IMR-90 (cell line): ENCODE measurements around the gene LRRC7. TPM values are rescaled to one million over a fixed set of nuclear protein-coding genes. Genes with fewer than 3 reads are reported as not detected.
A peak's percentile ranks its signal among the peaks of the same experiment; 100 is the strongest.

Experiments
- ATAC-seq: fragments of 200-7000 bp; cut with Tn5 transposase; 2 replicates; pipeline ENCODE4 v1.9.1; 2020; ENCODE audit warnings: low read depth, mild to moderate bottlenecking, moderate library complexity
- BruUV-seq: library from RNA; stranded (reverse); fragments of 400-500 nt; replicated peaks from 2 replicates; lab custom pipeline; 2021; lab: Mats Ljungman, UMichigan
- CTCF ChIA-PET: fragments of 300-600 bp; formaldehyde crosslinking; extraction: SDS; loops from one replicate; lab custom pipeline; 2021; ENCODE audit warnings: antibody characterized with exemption; lab: Yijun Ruan, JAX
- POLR2A ChIA-PET: fragments of 300-600 bp; sonication (Branson Sonifier 250); formaldehyde crosslinking; loops from one replicate; lab custom pipeline; 2022; ENCODE audit warnings: antibody characterized with exemption; ENCODE audit not compliant: unreplicated experiment; lab: Charles Lee
- DNase-seq: peaks from one replicate; pipeline ENCODE4 v3.0.0; 2013
- H2AFZ ChIP-seq: replicated peaks from 2 replicates; pipeline ENCODE3; 2013; ENCODE audit warnings: low read length, mild to moderate bottlenecking; ENCODE audit not compliant: poor library complexity
- H2AK5ac ChIP-seq: 2 replicates; pipeline ENCODE4 v1.6.1; 2013; ENCODE audit warnings: low read depth, low read length, inconsistent platforms
- H2AK9ac ChIP-seq: replicated peaks from 2 replicates; pipeline ENCODE3; 2013; ENCODE audit warnings: mild to moderate bottlenecking, low read depth, low read length, moderate library complexity; ENCODE audit not compliant: poor library complexity
- H2BK120ac ChIP-seq: 2 replicates; pipeline ENCODE4 v1.6.1; 2013; ENCODE audit warnings: low read depth, low read length, inconsistent platforms
- H2BK15ac ChIP-seq: 3 replicates; pipeline ENCODE4 v1.6.1; 2013; ENCODE audit warnings: low read depth, low read length, inconsistent platforms
- H2BK20ac ChIP-seq: 2 replicates; pipeline ENCODE4 v1.6.1; 2013; ENCODE audit warnings: low read depth, mild to moderate bottlenecking, inconsistent platforms, low read length, moderate library complexity
- H2BK5ac ChIP-seq: 2 replicates; pipeline ENCODE4 v1.6.1; 2013; ENCODE audit warnings: mild to moderate bottlenecking, low read depth, low read length, inconsistent platforms; ENCODE audit not compliant: poor library complexity, severe bottlenecking
- H3K14ac ChIP-seq: replicated peaks from 2 replicates; pipeline ENCODE4 v1.6.1; 2013; ENCODE audit warnings: low read depth, low read length, inconsistent platforms
- H3K18ac ChIP-seq: 2 replicates; pipeline ENCODE4 v1.6.1; 2013; ENCODE audit warnings: low read depth, low read length, control low read depth
- H3K23ac ChIP-seq: 2 replicates; pipeline ENCODE4 v1.6.1; 2013; ENCODE audit warnings: low read depth, low read length, inconsistent platforms
- H3K27ac ChIP-seq: 2 replicates; pipeline ENCODE4 v1.5.1; 2013; ENCODE audit warnings: mild to moderate bottlenecking, control low read depth, low read length; ENCODE audit not compliant: insufficient read depth
- H3K27me3 ChIP-seq: 2 replicates; pipeline ENCODE4 v1.6.1; 2013; ENCODE audit warnings: low read length; ENCODE audit not compliant: control insufficient read depth, insufficient read depth
- H3K36me3 ChIP-seq: 2 replicates; pipeline ENCODE4 v1.6.1; 2013; ENCODE audit warnings: low read length, mixed read lengths; ENCODE audit not compliant: control insufficient read depth, insufficient read depth
- H3K4ac ChIP-seq: 2 replicates; pipeline ENCODE4 v1.6.1; 2013; ENCODE audit warnings: low read depth, low read length, inconsistent platforms
- H3K4me1 ChIP-seq: 2 replicates; pipeline ENCODE4 v1.6.1; 2013; ENCODE audit warnings: low read length, mixed read lengths; ENCODE audit not compliant: control insufficient read depth, insufficient read depth
- H3K4me2 ChIP-seq: 2 replicates; pipeline ENCODE4 v1.6.1; 2013; ENCODE audit warnings: low read depth, mild to moderate bottlenecking, control low read depth, low read length, moderate library complexity
- H3K4me3 ChIP-seq: 2 replicates; pipeline ENCODE4 v1.5.1; 2013; ENCODE audit warnings: low read depth, mild to moderate bottlenecking, control low read depth, low read length, moderate library complexity; ENCODE audit not compliant: insufficient read depth
- H3K56ac ChIP-seq: 2 replicates; pipeline ENCODE4 v1.6.1; 2013; ENCODE audit warnings: low read length, inconsistent platforms; ENCODE audit not compliant: insufficient read depth; ENCODE audit errors: extremely low read depth
- H3K79me1 ChIP-seq, 2 experiments: 2 replicates each; pipeline ENCODE4 v1.6.1; 2013; ENCODE audit warnings: low read length in 2 of 2, inconsistent platforms in 1 of 2, low read depth in 1 of 2
- H3K9ac ChIP-seq: 2 replicates; pipeline ENCODE4 v1.6.1; 2013; ENCODE audit warnings: low read depth, low read length, control low read depth
- H3K9me1 ChIP-seq: 2 replicates; pipeline ENCODE4 v1.6.1; 2013; ENCODE audit warnings: low read length, inconsistent platforms; ENCODE audit not compliant: insufficient read depth
- H3K9me3 ChIP-seq: 2 replicates; pipeline ENCODE4 v1.6.1; 2013; ENCODE audit warnings: low read length; ENCODE audit not compliant: control insufficient read depth, insufficient read depth
- H4K20me1 ChIP-seq: 2 replicates; pipeline ENCODE4 v1.6.1; 2013; ENCODE audit warnings: low read length, inconsistent platforms; ENCODE audit not compliant: insufficient read depth
- H4K5ac ChIP-seq: 2 replicates; pipeline ENCODE4 v1.6.1; 2013; ENCODE audit warnings: mild to moderate bottlenecking, low read depth, low read length, control low read depth
- H4K8ac ChIP-seq, 2 experiments: 2 replicates each; pipeline ENCODE4 v1.6.1; 2013; ENCODE audit warnings: low read depth in 2 of 2, low read length in 2 of 2, control low read depth in 1 of 2, inconsistent platforms in 1 of 2
- H4K91ac ChIP-seq: 2 replicates; pipeline ENCODE4 v1.6.1; 2013; ENCODE audit warnings: low read depth, low read length, inconsistent platforms; ENCODE audit not compliant: insufficient read depth
- CEBPB ChIP-seq: IDR thresholded peaks from 2 replicates; pipeline ENCODE4 v1.6.1; 2012; ENCODE audit warnings: low read depth, low read length, improper control_type of control experiment
- RFX5 ChIP-seq: IDR thresholded peaks from 2 replicates; pipeline ENCODE4 v1.8.0; 2012; ENCODE audit warnings: low read depth, mild to moderate bottlenecking, low read length, moderate library complexity
- WGBS, 2 experiments: methylation state at CpG; one replicate each; pipeline versions ENCODE4 v1.1.5 to v1.1.7; 2013; ENCODE audit warnings: missing lambda C conversion rate in 2 of 2; ENCODE audit not compliant: insufficient read length in 1 of 2; ENCODE audit errors: extremely low coverage in 2 of 2; 5-methylcytosine and 5-hydroxymethylcytosine counted together
- dilution Hi-C: fragments of 300-500 bp; cut with HindIII; formaldehyde crosslinking; loops from one replicate; pipeline ENCODE4 v1.14.3; 2018; ENCODE audit warnings: low sequenced_read_pairs; ENCODE audit not compliant: unreplicated experiment
- in situ Hi-C: fragments of 300-500 bp; cut with MboI; formaldehyde crosslinking; loops from 3 replicates; pipeline ENCODE4 v1.14.3; 2019; ENCODE audit warnings: low sequenced_read_pairs, inconsistent platforms, mixed read lengths
- intact Hi-C: fragments of 100-400 bp; cut with micrococcal nuclease; formaldehyde crosslinking; loops from 2 replicates; pipeline ENCODE4 v1.10.0; 2022
- polyA plus RNA-seq, 3 experiments: library from polyadenylated mRNA; depleted of rRNA; stranded (reverse); fragments of >200 nt; gene quantifications; 2 replicates each; pipeline ENCODE4 v1.2.3, GENCODE V29; 2012; ENCODE audit warnings: low replicate concordance in 1 of 3
- total RNA-seq: library from RNA; depleted of rRNA; stranded (reverse); fragments of >200 nt; gene quantifications from 2 replicates; pipeline ENCODE4 v1.2.3, GENCODE V29; 2012

The LRRC7 gene
- total and polyA plus RNA-seq, 2 of the 4 experiments (the other 2 are of a cell fraction), result under 0.01 to 0.02 TPM

DNA sequence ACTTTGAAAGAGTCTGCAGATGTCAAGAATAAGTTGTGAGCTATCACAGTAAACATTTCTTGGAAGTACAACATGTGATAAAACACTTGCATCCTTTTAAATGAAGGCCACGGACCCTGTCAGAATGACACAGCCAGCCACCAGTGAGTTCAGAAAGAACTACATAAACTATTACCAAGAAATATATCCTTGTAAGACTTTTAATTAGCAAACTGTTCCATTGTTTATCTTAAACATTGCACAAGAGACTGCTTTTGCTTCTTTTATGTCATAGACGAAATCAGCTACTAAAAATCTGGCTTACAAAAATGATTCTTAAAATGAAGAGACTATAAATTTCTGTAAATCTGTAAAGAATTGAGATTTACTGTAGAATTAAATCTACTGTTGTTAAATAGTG lies 17.9 kb downstream of the LRRC7 start:
- Histone ChIP-seq H3K4me3 (no peak overlapping the region), H2BK120ac (no peak overlapping the region), H4K91ac (no peak overlapping the region), H3K4me2 (no peak overlapping the region), H3K4ac (no peak overlapping the region), H2BK15ac (no peak overlapping the region), H4K20me1 (no peaks in the 10 kb centered on the region), H2AK9ac (no peak overlapping the region), H3K36me3 (no peaks in the 10 kb centered on the region), H3K27ac (no peak overlapping the region), H2BK5ac (no peak overlapping the region), H4K8ac (no peak overlapping the region), H3K9me1 (no peaks in the 10 kb centered on the region), H3K79me1 (no peaks in the 10 kb centered on the region), H3K56ac (no peak overlapping the region), H4K5ac (no peak overlapping the region), H3K14ac (no peak overlapping the region), H3K27me3 (no peaks in the 10 kb centered on the region), H3K9me3 (no peaks in the 10 kb centered on the region), H3K18ac (no peak overlapping the region), H3K23ac (no peak overlapping the region), H2AK5ac (no peak overlapping the region), H2AFZ (no peak overlapping the region), H2BK20ac (no peak overlapping the region), H3K9ac (no peak overlapping the region), H3K4me1 (no peaks in the 10 kb centered on the region)
- POLR2A ChIA-PET, result no interaction called here
- DNase-seq (no peak), ATAC-seq (no peak)
- dilution Hi-C loops, result no loop called here
- TF ChIP-seq RFX5, result no peak
- 0 out of 2 replicates have a peak, but pooled peaks have one; percentile 1 for TF ChIP-seq CEBPB
- in situ Hi-C loops, result no loop called here
- WGBS, 2 experiments, result no CpG with 5 or more reads among the region's 2 CpGs
- intact Hi-C loops, result no loop called here
- CTCF ChIA-PET, result no interaction called here
- BruUV-seq, result no TSS peak
